Measurements from ENCODE around the gene NUP85.
A peak's percentile ranks its signal among the peaks of the same experiment; 100 is the strongest.
"Not testable (repeated sequence)": the region's sequence is repeated elsewhere in the genome, so short reads cannot be mapped to it uniquely, and the experiment has no call there.

Gene NUP85

DNA sequence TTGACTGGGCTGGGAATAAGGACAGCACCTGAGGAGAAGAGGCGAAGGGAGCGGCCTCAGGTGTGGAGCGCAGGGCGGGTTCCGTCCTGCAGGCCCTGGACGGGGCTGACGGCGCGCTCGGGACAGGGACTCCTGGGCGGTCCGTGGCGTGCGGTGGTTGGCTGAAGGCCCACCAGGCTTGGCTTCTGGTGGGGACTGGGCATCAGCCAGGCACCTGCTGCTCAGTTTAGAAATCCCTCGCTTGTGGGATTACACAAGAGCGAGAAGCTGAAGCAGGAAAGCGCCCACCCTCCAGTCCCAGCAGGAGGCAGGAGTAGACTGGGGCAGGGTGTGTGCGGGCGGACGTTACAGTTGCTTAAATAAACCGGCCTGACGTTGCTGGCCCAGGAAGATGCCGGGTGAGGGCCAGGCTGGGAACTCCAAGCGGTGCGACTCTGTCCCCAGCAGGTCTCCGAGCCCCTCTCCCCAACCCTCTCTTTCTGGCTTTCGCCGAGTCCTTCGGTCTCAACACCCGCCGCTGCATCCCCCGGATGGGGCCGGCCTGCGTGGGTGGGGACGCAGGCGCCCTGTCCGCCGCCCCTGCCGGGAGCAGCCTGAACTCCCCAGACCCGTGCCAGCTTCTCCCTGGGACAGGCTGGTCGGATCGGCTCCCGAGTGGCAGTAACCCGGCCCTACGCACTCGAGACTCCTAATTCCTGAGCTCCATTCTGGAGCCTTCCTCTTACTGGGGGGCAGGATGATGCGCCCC, 64.9 kb downstream of the NUP85 start:
- Histone ChIP-seq H3K27me3 (ENCODE audit: low read depth, low read length) (no peaks in the 10 kb centered on the region), H3K27ac (ENCODE audit: low read length) (peak overlapping the region; percentile 54), H3K4me1 (ENCODE audit: control insufficient read depth in 1 of 2, insufficient read depth in 2 of 2, low read length in 2 of 2) (peaks cover 4 to 29% of the 10 kb centered on the region in 2 donors), H3K36me3 (ENCODE audit: control insufficient read depth in 1 of 2, insufficient read depth in 2 of 2, low read length in 2 of 2) (peaks cover 12 to 15% of the 10 kb centered on the region in 2 donors), H3K9me3 (ENCODE audit: control insufficient read depth in 1 of 2, low read length in 2 of 2) (no peaks in the 10 kb centered on the region), H3K4me3 (ENCODE audit: low read depth in 1 of 2, low read length in 2 of 2) (peak overlapping the region; percentile 71 to 82)

DNA sequence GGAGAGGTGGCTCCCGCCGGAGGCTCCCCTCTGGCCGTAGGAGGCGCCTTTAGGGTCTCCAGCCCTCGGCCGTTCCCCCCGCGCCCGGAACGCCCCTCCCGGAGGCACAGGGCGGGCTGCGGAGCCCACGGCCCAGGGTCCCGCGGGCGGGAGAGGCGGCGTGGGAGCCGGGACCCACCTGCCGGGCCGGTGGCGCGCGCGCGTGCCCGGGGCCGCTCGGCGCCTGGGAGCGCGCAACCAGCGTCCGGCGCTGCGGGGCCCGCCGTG, 65.4 kb downstream of the NUP85 start, which contains the start of gene MIF4GD:
TSS of gene MIF4GD (minus strand) at position 266 of the 267 bp plus-strand sequence. CDS start 1,036 bp downstream, outside the sequence.
- Histone ChIP-seq H3K27ac (ENCODE audit: low read length) (peak within 1 kb of the TSS; percentile 54), H3K36me3 (ENCODE audit: control insufficient read depth in 1 of 2, insufficient read depth in 2 of 2, low read length in 2 of 2) (peaks cover 7 to 10% of the 10 kb centered on the region in 2 donors), H3K4me1 (ENCODE audit: control insufficient read depth in 1 of 2, insufficient read depth in 2 of 2, low read length in 2 of 2) (peaks cover 4 to 29% of the 10 kb centered on the region in 2 donors), H3K9me3 (ENCODE audit: control insufficient read depth in 1 of 2, low read length in 2 of 2) (no peaks in the 10 kb centered on the region), H3K27me3 (ENCODE audit: low read depth, low read length) (no peaks in the 10 kb centered on the region), H3K4me3 (ENCODE audit: low read depth in 1 of 2, low read length in 2 of 2) (peak within 1 kb of the TSS; percentile 71 to 82)

DNA sequence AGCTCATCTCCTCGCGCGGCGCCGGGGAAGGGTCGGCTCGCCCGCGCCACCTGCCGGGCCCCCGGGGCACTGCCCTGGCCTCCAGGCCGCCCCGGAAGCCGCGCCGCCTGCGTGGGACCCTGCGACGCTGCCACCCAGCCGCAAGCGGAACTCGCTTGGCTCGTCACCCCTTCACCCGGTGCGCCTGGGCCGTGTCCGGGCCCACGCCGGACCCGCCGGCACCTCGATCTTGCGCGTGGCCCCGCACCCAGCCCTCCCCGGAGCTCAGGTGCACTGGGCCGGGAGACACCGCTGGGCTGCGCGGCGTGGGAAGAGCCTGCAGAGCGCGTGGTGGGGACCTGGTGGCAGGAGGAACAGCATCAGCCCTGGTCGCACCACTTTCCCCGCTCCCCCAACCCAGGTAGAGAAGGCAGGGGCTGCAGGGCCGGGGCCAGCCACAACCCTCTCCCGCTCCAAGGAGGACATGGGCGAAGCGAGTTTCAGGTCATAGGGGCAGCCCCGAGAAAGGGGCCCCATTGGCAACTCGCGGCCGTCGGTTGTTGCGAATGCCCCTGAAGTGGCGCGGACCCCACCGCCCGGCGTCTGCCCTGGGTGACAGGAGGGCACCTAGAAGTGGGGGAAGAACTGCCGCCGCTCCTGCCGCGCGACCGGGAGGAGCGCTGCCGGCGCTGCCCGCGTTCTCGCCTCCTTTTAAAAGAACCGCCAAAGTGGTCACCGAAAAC, 65.9 kb downstream of the NUP85 start:
- peaks cover 2 to 5% of the 10 kb centered on the region in 2 donors for H3K36me3 ChIP-seq (ENCODE audit: control insufficient read depth in 1 of 2, insufficient read depth in 2 of 2, low read length in 2 of 2)
- H3K27me3 ChIP-seq (ENCODE audit: low read depth, low read length): no peaks in the 10 kb centered on the region
- H3K4me3 ChIP-seq (ENCODE audit: low read depth in 1 of 2, low read length in 2 of 2): peak overlapping the region; percentile 60 to 81
- no peak overlapping the region for H3K27ac ChIP-seq (ENCODE audit: low read length)
- no peaks in the 10 kb centered on the region for H3K9me3 ChIP-seq (ENCODE audit: control insufficient read depth in 1 of 2, low read length in 2 of 2)
- peaks cover 4 to 29% of the 10 kb centered on the region in 2 donors for H3K4me1 ChIP-seq (ENCODE audit: control insufficient read depth in 1 of 2, insufficient read depth in 2 of 2, low read length in 2 of 2)

DNA sequence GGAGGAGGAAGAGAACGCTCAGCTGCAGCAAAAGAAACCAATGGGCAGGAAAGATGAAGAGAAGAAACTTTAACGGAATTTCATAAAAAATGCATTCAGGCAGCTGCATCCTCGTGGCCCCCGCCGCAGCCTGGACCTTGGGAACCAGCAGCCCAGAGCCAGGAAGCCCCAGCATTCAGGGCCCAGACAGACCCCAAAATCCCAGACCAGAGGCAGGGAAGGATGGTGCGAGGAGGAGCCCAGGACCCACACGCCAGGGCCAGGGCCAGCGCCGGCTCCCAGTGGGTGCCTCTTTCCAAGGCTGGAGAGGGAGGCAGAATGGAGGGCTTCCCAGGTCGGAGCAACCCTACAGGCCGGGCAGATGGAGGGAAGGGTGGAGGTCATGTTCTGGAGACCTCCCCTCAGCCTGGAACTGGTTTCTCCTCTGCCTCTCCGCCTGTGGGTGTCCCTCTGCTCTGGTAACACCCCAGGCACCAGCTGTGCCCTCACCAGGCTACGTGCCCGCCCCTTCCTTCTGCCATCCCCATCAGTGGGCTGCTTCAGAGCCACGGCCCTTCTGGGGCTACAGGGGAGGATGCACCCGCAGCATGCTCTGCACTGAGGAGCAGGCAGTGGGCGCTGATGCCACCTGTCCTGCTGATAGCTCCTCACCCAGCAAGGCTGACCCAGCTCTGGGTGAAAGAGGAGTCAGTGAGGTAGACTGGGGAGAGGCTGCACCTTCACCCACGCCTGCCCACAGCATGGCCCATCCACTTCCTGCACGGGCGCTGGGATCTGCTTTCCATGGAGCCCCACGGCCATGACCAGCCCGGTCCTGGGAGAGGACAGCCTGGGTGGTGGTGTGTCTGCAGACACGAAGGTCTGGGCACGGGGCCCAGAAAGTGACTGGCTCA, 66.7 kb downstream of the NUP85 start:
- no peaks in the 10 kb centered on the region for H3K27me3 ChIP-seq (ENCODE audit: low read depth, low read length)
- peaks cover 4 to 29% of the 10 kb centered on the region in 2 donors for H3K4me1 ChIP-seq (ENCODE audit: control insufficient read depth in 1 of 2, insufficient read depth in 2 of 2, low read length in 2 of 2)
- H3K4me3 ChIP-seq (ENCODE audit: low read depth in 1 of 2, low read length in 2 of 2): peak overlapping the region; percentile 60 to 81
- no peaks in the 10 kb centered on the region for H3K9me3 ChIP-seq (ENCODE audit: control insufficient read depth in 1 of 2, low read length in 2 of 2)
- peaks cover under 1 to 2% of the 10 kb centered on the region in 2 donors for H3K36me3 ChIP-seq (ENCODE audit: control insufficient read depth in 1 of 2, insufficient read depth in 2 of 2, low read length in 2 of 2)
- H3K27ac ChIP-seq (ENCODE audit: low read length): no peak overlapping the region

DNA sequence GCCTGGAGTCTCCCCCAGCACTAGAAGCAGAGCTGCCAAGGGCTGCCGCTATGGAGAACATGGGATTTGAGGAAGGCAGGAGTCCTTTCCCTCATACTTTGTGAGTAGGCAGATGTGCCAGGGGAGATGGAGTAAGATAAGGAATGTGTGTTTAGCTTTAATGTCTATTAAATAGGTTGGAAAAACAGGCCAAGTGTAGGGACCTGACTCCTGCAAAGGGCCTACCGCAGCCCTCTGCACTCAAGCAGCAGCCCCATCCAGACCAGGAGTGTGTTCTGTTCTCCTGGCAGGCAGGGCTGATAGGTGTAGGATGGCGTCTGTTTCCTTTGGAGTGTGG, 67.3 kb downstream of the NUP85 start:
- no peak overlapping the region for H3K27ac ChIP-seq (ENCODE audit: low read length)
- H3K4me3 ChIP-seq (ENCODE audit: low read depth in 1 of 2, low read length in 2 of 2): no peak overlapping the region
- peaks cover 4 to 26% of the 10 kb centered on the region in 2 donors for H3K4me1 ChIP-seq (ENCODE audit: control insufficient read depth in 1 of 2, insufficient read depth in 2 of 2, low read length in 2 of 2)
- H3K9me3 ChIP-seq (ENCODE audit: control insufficient read depth in 1 of 2, low read length in 2 of 2): no peaks in the 10 kb centered on the region
- peaks cover 3 to 5% of the 10 kb centered on the region in 2 donors for H3K36me3 ChIP-seq (ENCODE audit: control insufficient read depth in 1 of 2, insufficient read depth in 2 of 2, low read length in 2 of 2)
- no peaks in the 10 kb centered on the region for H3K27me3 ChIP-seq (ENCODE audit: low read depth, low read length)

DNA sequence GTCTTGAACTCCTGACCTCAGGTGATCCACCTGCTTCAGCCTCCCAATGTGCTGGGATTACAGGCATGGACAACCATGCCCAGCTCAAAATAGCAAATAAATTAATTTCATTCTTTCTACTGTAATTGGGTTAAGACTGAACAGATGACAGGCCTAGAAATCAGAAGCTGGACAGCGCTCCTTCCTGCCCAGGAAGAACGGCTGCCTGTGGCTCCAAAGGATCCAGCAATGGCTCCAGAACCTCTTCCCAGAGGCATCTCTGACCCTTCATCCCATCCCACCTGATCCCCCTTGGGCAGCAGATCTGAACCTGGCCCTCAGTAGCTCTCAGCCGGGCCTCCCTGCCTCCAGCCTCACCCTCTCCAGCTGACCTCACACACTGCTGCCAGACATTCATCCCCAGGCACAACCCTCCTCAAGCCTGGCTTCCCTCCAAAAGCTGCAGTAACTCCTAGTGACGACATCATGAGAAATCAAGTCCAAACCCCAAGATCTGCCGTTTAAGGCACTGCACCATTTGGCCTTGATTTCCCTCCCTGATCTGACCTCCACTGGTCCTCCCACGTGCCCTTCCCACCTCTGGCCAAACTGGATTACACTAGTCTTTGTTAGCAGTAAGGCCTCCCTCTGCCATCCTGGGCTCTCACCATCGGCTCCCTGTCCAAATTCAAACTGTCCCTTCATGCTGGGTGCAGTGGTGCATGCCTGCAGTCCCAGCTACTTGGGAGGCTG, 68.7 kb downstream of the NUP85 start:
- H3K9me3 ChIP-seq (ENCODE audit: control insufficient read depth in 1 of 2, low read length in 2 of 2): no peaks in the 10 kb centered on the region
- H3K27me3 ChIP-seq (ENCODE audit: low read depth, low read length): no peaks in the 10 kb centered on the region
- no peak overlapping the region for H3K4me3 ChIP-seq (ENCODE audit: low read depth in 1 of 2, low read length in 2 of 2)
- peaks cover 4 to 26% of the 10 kb centered on the region in 2 donors for H3K4me1 ChIP-seq (ENCODE audit: control insufficient read depth in 1 of 2, insufficient read depth in 2 of 2, low read length in 2 of 2)
- H3K27ac ChIP-seq (ENCODE audit: low read length): no peak overlapping the region
- peaks cover 3 to 5% of the 10 kb centered on the region in 2 donors for H3K36me3 ChIP-seq (ENCODE audit: control insufficient read depth in 1 of 2, insufficient read depth in 2 of 2, low read length in 2 of 2)

DNA sequence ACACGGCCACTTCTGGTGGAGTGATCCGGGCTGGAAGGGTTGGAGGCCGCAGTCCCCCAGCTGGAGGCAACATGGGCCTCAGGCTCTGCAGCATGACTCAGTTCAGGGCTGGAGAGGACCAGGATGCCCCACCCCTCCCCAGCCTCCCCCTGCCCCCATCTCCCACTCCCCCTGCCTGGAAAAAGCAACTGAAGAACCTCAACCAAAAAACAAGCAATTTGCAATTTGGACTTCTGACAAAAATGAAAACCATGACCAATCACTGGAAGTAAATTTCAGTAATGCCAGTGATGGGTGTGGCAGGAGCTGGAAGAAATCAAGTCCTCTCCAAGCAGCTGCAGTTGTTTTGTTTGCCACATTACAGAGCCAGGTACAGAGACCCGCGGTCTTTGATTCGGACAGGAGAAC, 72.2 kb downstream of the NUP85 start:
- peaks cover 0 to 8% of the 10 kb centered on the region in 2 donors for H3K4me1 ChIP-seq (ENCODE audit: control insufficient read depth in 1 of 2, insufficient read depth in 2 of 2, low read length in 2 of 2)
- H3K4me3 ChIP-seq (ENCODE audit: low read depth in 1 of 2, low read length in 2 of 2): no peak overlapping the region
- H3K36me3 ChIP-seq (ENCODE audit: control insufficient read depth in 1 of 2, insufficient read depth in 2 of 2, low read length in 2 of 2): peaks cover 3 to 12% of the 10 kb centered on the region in 2 donors
- no peaks in the 10 kb centered on the region for H3K27me3 ChIP-seq (ENCODE audit: low read depth, low read length)
- H3K27ac ChIP-seq (ENCODE audit: low read length): no peak overlapping the region
- H3K9me3 ChIP-seq (ENCODE audit: control insufficient read depth in 1 of 2, low read length in 2 of 2): no peaks in the 10 kb centered on the region

DNA sequence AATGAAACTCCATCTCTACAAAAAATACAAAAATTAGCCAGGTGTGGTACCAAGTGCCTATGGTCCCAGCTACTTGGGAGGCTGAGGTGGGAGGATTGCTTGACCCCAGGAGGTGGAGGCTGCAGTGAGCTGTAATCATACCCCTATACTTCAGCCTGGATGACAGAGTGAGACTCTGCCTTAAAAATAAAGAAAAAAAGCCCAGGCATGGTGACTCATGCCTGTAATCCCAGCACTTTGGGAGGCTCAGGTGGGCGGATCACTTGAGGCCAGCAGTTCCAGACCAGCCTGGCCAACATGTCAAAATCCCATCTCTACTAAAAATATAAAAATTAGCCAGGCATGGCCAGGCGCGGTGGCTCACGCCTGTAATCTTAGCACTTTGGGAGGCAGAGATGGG, 74.7 kb downstream of the NUP85 start:
- H3K36me3 ChIP-seq (ENCODE audit: control insufficient read depth in 1 of 2, insufficient read depth in 2 of 2, low read length in 2 of 2): peaks cover 3 to 15% of the 10 kb centered on the region in 2 donors
- not testable (repeated sequence) for H3K4me1 ChIP-seq (ENCODE audit: control insufficient read depth in 1 of 2, insufficient read depth in 2 of 2, low read length in 2 of 2); H3K27ac ChIP-seq (ENCODE audit: low read length); H3K27me3 ChIP-seq (ENCODE audit: low read depth, low read length); H3K9me3 ChIP-seq (ENCODE audit: control insufficient read depth in 1 of 2, low read length in 2 of 2); H3K4me3 ChIP-seq (ENCODE audit: low read depth in 1 of 2, low read length in 2 of 2)

DNA sequence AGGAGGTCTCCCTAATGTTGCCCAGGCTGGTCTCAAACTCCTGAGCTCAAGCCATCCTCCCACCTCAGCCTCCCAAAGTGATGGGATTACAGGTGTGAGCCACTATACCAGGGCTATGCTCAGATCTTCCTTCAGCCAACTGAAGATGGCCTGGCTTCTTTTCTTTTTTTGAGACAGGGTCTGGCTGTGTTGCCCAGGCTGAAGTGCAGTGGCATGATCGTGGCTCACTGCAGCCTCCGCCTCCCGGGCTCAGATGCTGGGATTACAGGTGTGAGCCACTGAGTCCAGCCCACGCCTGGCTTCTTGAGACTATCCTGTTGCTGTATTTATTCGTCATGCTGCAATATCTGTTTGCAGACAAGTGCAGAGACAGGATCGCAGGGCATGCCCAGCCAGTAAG, 79.6 kb downstream of the NUP85 start:
- Histone ChIP-seq H3K4me1 (ENCODE audit: control insufficient read depth in 1 of 2, insufficient read depth in 2 of 2, low read length in 2 of 2) (peaks cover 0 to 7% of the 10 kb centered on the region in 2 donors), H3K9me3 (ENCODE audit: control insufficient read depth in 1 of 2, low read length in 2 of 2) (no peaks in the 10 kb centered on the region), H3K36me3 (ENCODE audit: control insufficient read depth in 1 of 2, insufficient read depth in 2 of 2, low read length in 2 of 2) (peaks cover 0 to 10% of the 10 kb centered on the region in 2 donors), H3K27me3 (ENCODE audit: low read depth, low read length) (no peaks in the 10 kb centered on the region), H3K4me3 (ENCODE audit: low read depth in 1 of 2, low read length in 2 of 2) (no peak overlapping the region), H3K27ac (ENCODE audit: low read length) (no peak overlapping the region)

Data from muscle layer of duodenum (tissue), 2 donors.